WERI-Rb-1 (cell line): Measurements from ENCODE around the gene GATA6.

Experiments used
- DNase-seq: peaks from one replicate; pipeline ENCODE4 v3.0.0-alpha.2; 2020
- H3K27ac ChIP-seq: fragments of 250-450 bp; sonication (Bioruptor Pico); 2 replicates; pipeline ENCODE4 v1.5.1; 2020; ENCODE audit warnings: mild to moderate bottlenecking, moderate library complexity
- H3K27me3 ChIP-seq: fragments of 250-450 bp; sonication (Bioruptor Pico); 2 replicates; pipeline ENCODE4 v1.5.1; 2021; ENCODE audit warnings: mild to moderate bottlenecking, low read depth, moderate library complexity; ENCODE audit not compliant: insufficient read depth, severe bottlenecking
- H3K36me3 ChIP-seq: fragments of 250-450 bp; sonication (Bioruptor Pico); 2 replicates; pipeline ENCODE4 v1.5.1; 2020; ENCODE audit warnings: mild to moderate bottlenecking, moderate library complexity
- H3K4me3 ChIP-seq: 2 replicates; pipeline ENCODE4 v1.5.1; 2011; ENCODE audit warnings: low read depth, mild to moderate bottlenecking, control low read depth, low read length
- H3K9me3 ChIP-seq: fragments of 250-450 bp; sonication (Bioruptor Pico); 2 replicates; pipeline ENCODE4 v1.5.1; 2021; ENCODE audit warnings: mild to moderate bottlenecking, moderate library complexity; ENCODE audit not compliant: severe bottlenecking
- TF ChIP-seq, protein P1 (sequence below): IDR thresholded peaks from 2 replicates; pipeline ENCODE4 v1.5.1; 2011; ENCODE audit warnings: low read depth, mild to moderate bottlenecking, control low read depth, inconsistent platforms, low read length

The GATA6 gene

DNA sequence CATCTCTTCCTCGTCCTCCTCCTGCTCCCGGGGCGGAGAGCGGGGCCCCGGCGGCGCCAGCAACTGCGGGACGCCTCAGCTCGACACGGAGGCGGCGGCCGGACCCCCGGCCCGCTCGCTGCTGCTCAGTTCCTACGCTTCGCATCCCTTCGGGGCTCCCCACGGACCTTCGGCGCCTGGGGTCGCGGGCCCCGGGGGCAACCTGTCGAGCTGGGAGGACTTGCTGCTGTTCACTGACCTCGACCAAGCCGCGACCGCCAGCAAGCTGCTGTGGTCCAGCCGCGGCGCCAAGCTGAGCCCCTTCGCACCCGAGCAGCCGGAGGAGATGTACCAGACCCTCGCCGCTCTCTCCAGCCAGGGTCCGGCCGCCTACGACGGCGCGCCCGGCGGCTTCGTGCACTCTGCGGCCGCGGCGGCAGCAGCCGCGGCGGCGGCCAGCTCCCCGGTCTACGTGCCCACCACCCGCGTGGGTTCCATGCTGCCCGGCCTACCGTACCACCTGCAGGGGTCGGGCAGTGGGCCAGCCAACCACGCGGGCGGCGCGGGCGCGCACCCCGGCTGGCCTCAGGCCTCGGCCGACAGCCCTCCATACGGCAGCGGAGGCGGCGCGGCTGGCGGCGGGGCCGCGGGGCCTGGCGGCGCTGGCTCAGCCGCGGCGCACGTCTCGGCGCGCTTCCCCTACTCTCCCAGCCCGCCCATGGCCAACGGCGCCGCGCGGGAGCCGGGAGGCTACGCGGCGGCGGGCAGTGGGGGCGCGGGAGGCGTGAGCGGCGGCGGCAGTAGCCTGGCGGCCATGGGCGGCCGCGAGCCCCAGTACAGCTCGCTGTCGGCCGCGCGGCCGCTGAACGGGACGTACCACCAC is 2.1 kb downstream of the GATA6 start:
- TF ChIP-seq, protein P1, sequence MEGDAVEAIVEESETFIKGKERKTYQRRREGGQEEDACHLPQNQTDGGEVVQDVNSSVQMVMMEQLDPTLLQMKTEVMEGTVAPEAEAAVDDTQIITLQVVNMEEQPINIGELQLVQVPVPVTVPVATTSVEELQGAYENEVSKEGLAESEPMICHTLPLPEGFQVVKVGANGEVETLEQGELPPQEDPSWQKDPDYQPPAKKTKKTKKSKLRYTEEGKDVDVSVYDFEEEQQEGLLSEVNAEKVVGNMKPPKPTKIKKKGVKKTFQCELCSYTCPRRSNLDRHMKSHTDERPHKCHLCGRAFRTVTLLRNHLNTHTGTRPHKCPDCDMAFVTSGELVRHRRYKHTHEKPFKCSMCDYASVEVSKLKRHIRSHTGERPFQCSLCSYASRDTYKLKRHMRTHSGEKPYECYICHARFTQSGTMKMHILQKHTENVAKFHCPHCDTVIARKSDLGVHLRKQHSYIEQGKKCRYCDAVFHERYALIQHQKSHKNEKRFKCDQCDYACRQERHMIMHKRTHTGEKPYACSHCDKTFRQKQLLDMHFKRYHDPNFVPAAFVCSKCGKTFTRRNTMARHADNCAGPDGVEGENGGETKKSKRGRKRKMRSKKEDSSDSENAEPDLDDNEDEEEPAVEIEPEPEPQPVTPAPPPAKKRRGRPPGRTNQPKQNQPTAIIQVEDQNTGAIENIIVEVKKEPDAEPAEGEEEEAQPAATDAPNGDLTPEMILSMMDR = no peak
- Histone ChIP-seq H3K4me3 (no peak overlapping the region), H3K27ac (no peak overlapping the region), H3K36me3 (no peaks in the 10 kb centered on the region), H3K27me3 (peaks cover 95% of the 10 kb centered on the region), H3K9me3 (peaks cover 16% of the 10 kb centered on the region)
- DNase-seq = no peak

DNA sequence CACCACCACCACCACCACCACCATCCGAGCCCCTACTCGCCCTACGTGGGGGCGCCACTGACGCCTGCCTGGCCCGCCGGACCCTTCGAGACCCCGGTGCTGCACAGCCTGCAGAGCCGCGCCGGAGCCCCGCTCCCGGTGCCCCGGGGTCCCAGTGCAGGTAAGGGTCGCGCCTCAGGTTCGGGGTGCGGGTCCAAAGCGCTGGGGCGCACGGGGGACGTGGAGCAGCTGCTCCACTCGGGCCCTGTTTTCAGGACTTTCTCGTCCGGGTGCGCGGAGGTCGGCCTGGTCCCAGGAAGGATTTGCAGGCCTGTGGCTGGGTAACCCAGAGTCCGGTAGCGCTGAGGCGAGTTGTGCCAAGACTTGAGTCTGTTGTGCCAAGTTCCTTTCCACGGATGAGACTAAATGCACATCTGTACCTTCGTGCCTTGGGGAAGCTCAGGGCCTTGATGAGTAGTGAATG is 2.8 kb downstream of the GATA6 start:
- Histone ChIP-seq H3K27me3 (peaks cover 95% of the 10 kb centered on the region), H3K27ac (no peak overlapping the region), H3K36me3 (no peaks in the 10 kb centered on the region), H3K9me3 (peaks cover 16% of the 10 kb centered on the region), H3K4me3 (no peak overlapping the region)
- TF ChIP-seq, protein P1 = no peak
- DNase-seq = no peak

DNA sequence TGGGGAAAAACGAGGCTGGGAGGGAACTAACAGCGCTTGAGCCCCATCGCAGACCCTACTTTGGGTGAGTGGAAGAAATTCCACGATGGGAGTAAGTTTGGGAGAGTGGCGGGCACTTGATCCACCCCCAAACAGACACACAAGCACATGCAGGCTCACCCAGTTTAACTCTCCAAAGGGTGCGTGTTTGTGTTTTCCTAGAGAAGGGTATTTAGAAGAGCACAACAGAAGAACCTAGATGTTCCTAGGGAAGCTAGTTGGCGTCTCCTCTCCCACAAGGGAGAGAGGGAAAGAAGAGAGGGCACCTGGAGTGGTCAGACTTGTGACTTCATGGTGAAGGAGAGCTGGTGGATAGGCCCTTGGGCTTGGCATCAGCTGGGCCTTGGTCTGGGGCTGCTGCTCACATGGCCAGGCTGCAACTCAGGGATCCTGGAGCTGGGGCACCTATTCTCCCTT is 3.2 kb downstream of the GATA6 start:
- Histone ChIP-seq H3K4me3 (no peak overlapping the region), H3K9me3 (peaks cover 15% of the 10 kb centered on the region), H3K36me3 (no peaks in the 10 kb centered on the region), H3K27ac (no peak overlapping the region), H3K27me3 (peaks cover 95% of the 10 kb centered on the region)
- no peak for DNase-seq
- TF ChIP-seq, protein P1 = no peak

DNA sequence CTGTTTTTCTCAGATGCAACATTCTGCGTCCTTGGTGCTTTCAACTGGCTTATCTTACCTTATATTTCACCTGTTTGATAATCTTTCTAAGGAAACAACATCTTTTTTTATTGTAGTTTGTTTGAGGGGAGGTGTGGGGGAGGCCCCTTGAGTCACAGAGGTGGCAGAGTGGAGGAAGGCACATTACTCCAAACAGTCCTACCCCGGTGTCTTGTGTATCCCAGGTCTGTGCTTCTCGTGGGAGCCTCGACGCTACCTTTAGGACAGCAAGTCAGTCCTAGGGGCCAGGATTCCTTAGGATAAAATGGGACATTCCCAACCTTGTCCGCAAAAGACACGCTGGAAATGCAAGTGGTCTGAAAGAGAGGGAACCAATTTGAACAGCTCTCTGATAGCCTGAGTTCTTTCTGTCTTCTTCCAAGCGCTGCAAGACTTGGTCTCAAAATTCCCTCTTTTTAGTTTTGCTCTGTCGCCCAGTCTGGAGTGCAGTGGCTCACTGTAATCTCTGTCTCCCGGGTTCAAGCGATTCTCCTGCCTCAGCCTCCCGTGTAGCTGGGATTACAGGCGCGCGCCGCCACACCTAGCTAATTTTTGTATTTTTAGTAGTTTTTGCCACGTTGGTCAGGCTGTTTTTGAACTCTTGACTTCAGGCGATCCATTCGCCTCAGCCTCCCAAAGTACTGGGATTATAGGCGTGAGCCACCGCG is 4.0 kb downstream of the GATA6 start:
- TF ChIP-seq, protein P1 = no peak
- no peaks in the 10 kb centered on the region for H3K36me3 ChIP-seq
- no peak for DNase-seq
- H3K27me3 ChIP-seq = peaks cover 93% of the 10 kb centered on the region
- H3K27ac ChIP-seq = no peak overlapping the region
- no peak overlapping the region for H3K4me3 ChIP-seq
- H3K9me3 ChIP-seq = peaks cover 15% of the 10 kb centered on the region

DNA sequence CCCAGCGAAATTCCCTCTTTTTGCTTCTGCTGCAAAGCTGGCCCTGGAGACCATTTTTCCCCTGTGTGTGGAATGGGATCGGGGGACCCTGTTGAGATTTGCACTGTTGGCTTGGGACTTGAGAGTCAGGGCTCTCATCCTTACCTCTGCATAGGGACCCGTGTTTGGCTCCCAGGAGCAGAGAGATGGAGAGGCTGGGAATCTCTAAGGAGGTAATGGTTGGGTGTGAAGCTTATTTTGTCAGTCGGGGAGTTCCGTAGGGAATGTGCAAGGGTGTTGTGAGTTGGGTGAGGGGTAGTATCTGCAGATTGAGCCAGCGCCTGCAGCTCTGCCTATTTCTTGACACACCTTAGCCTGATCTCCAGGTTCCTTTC is 4.5 kb downstream of the GATA6 start:
- no peak overlapping the region for H3K4me3 ChIP-seq
- no peak for DNase-seq
- H3K9me3 ChIP-seq = peaks cover 15% of the 10 kb centered on the region
- H3K36me3 ChIP-seq = no peaks in the 10 kb centered on the region
- TF ChIP-seq, protein P1 = no peak
- H3K27me3 ChIP-seq = peaks cover 94% of the 10 kb centered on the region
- H3K27ac ChIP-seq = no peak overlapping the region
